GM18861 (cell line): ENCODE measurements around the gene TCTA.

Source experiments
- ATAC-seq: cut with Tn5 transposase; IDR thresholded peaks from one replicate; pipeline ENCODE4 v1.9.1; 2021; ENCODE audit not compliant: unreplicated experiment

Gene TCTA

DNA sequence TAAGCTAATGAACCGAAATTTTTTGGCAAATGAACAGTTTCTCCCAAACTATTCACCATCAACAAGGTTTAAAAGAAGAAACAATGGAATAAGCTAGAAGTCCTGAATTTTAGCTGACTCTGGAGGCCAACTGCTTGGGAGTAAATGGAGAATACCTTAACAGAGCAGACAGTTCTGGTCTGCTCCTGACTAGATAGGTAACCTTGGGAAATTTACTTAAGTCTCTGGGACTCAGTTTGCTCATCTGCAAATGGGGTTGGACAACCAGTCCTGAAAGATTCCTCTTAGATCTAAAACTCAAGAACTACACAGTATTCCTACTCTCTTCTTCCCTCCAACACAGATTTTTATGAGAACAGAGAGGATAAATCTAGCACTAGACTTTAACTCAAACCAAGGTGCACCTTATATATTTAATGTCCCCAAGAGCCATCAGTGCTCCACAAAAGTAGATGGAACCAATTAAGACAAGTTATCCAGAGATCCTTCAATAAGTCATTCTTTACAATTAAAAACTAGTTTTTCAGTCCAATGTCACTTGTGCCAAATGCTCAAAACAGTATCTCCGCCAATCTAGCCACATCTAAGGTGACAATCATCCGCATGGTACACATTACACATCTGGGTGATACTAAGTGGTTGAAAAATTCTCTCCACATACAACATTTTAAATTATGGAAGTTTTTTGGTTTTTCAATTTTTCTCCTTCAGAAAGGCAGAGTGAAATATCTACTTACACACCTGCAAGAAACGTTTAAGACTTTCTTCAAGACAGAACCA is 2.0 kb upstream of the TCTA start:
- no peak for ATAC-seq

DNA sequence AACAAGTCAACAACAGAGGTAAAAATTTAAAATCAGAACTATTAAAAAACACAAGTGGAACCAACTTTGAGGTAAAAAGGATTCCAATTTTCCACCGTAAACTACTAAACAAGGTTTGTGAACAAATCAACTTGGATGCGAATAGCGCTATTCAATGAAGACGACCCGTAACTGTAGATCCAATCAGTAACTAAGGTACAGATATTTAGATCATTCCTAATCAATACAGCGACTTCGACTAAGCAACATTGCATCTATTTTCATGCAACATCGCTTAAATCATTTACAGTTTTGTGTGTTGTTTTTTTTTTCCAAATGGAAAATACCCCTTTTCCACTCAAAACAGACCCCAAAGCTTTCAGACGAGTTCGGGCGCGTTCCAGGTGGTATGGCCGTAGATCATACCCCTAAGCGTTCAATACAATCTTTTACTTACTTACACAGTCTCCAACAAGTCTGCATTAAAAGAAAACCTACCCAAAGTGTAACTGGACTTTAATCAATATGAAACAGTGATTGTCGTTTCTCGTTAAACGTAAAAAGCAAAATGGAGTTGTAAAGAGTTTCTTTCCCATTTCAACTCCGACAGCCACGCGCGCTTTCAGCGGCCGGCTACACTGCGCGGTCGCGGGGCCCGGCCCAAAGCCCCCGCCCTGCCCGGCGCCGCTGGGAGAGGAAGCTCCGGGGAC is 1.2 kb upstream of the TCTA start:
- no peak for ATAC-seq

- ATAC-seq = peak; percentile 14
Measured at GRCh38 chr3:49411535-49411967, 672 bp upstream of the TCTA start.

DNA sequence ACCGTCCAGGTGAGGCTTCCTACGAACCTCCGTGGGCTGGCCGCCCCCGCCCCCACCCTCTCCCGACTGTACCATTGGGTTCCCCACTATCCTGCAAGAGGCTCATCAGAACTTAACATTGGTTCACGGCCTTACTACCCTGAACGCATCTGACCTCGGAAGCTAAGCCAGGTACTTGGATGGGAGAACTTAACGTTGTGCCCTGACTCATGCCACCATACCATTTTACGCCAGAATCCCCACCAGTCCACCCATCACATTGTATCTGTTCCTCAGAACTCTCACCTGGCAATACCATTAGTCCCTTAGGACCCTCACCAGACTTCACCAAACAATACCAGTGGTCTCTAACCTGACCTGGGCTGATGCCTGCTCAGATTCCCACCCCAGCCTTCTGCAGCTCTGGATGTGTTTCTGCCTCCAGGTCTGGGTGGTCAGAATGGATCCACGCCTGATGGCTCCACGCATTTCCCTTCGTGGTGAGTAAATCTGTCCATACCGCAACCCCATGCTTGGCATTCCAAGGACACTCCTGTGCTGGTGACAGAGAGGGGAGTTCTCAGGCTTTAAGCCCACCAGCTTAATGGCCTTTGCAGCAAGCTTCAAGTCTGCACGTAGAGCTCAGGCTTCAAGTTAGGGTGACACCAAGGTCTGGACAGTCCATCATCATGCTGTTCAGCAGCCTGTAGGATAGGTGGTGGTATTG is 562 bp downstream of the TCTA start:
- no peak for ATAC-seq

DNA sequence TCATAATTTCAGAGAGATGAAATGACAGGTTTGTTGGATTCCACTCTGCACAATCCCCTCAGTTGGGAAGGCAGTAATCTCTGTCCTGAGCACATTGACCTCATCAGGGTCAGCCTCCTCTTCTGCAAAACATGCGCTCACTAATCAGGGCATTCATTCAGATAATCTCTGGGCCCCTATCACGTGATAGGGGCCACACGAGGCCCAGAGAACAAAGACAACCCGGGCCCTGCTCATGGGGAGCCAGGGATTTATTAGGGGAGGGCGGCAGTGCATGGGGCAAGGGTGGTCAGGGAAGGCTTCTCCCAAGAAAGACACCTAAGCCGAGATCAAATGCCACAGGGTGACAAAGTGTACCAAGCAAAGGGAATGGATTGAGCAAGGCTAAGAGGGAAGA is 1.1 kb downstream of the TCTA start:
- ATAC-seq = no peak

DNA sequence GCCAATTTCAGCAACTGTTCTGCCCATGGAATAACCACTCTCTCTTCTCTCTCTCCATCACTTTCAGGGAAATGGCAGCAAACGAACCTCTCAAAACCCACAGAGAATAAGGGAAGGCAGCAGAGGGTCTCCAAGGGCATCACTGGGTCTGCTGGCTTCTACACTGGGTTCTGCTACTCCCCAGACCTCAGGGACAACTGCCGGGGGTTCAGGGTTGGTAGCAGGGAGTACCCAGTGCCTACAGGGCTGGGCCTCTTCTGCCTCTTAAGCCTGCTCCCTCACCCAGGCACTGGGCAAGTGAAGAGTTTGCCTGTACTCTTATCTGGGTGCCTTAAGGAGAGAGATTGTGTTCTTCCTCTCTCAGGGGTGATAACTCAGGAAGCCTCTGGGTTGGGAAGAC is 2.5 kb downstream of the TCTA start:
- ATAC-seq = no peak

DNA sequence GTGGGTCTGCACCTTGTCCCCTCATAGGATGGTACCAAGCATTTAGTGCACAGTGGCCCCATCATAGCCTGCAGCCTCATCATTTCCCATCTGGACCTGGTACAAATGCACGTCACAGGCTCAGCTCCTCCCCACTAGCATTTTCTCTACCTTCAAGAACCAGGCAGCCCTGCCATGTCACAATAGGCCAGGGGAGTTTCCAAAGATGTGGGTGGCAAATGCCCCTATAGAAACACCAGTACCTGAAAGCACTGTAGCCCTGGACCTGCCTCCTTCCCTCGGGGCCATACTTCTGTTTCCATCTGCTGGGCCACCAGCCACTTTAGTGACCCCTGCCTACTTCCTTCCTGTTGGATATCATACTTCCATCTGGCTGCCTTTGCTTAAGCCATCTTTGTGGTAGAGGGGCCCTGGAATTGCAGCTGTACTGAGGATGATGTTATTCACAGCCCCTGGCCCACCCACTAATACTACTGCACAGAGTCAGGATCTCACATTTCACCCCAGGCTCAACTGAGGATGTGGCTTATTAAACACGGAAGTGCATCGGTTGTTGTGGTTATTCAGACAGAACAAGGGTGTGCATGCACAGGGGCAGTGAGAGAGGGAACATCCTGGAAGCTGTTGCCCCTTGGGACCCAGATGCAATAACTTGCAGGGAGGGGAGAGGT is 3.8 kb downstream of the TCTA start:
- ATAC-seq = no peak

DNA sequence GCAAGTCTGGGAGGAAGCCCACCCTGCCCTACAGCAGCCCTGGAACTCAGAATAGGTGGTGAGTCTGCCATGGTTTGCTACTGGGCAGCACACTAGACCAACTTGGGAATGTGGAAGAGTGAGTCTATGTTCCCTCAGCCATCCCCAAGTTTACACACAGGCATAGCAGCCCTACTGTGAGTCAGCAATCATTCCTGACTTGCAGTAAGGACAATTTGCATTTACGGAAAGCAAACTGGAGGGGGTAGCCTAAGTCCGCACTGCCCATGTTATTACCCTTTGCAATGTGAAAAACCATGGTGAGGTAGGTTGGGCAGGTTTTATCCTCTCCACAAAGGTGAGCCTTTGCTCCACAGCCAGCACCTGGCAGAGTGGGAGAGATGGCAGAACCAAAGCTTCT is 4.6 kb downstream of the TCTA start:
- no peak for ATAC-seq

DNA sequence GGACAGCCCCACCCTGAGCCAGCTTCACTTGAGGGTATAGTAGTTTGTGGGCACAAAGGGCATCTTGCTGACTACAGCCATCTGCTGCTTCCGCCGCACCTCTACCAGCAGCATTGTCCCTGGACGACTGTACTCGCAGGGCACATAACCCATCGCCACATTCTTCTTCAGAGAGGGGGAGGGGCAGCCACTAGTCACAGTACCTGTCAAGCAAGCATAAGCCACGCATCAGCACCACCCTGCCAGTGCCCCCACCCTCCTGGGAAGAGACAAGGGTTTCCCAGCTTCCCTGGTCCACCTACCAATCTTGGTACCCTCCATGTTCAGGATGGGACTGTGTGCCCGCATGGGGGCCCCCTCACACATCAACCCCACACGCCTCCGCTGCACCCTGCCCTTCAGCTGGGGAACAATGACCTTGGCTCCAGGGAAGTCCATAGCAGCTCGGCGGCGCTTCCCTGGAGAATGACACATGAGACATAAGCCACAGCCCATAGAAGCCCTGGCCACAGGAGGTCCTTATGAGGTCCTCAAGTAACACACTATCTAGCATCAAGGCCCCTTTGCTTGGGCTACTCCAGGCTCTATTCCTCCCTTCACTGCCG is 5.4 kb downstream of the TCTA start:
- ATAC-seq = no peak

- ATAC-seq = no peak
Measured at GRCh38 chr3:49421890-49422378, 9.7 kb downstream of the TCTA start.

DNA sequence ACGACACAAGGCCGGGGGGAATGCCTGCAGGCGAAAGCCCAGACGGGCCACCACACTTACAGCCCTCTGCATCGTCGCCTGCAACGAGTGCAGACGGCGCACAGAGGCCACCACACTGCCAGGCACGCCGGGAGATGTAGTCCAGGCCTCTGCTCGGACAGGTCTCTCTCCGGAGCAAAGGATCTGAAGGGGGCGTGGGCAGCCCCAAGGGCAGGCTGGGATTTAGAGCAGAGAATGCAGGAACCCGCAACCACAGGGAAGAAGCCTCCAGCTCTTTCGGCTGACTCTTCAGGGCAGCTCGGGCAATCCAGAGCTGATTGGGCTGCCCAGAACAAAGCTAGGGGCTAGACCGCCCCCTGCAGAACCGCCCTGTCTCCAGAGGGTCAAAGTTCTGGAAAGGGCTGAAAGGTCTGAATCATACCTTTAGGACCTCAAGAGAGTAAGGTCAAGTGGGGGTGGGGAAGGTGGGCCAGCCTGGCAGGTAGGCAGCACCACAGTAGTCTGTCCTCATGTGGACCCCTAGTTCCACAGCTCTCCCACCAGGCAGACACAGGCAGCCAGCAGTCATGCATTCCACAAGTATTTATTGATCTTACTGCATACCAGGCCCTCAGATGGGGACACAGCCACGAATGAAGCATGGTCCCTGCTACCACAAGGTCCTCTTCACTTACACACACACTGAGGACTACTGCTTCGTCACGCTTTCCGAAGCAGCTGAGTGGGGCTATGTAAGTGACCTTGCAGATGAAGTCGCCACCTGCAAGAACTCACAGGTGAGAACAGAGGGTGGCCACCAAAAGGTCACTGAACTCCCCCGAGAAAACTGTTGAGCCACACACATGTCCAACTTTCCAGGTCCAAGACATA is 10.4 kb downstream of the TCTA start, which contains the start of gene AMT:
TSS of gene AMT (minus strand) at position 95 of the 870 bp plus-strand sequence. CDS start at position 72, 23 bp downstream.
- ATAC-seq = no peak

DNA sequence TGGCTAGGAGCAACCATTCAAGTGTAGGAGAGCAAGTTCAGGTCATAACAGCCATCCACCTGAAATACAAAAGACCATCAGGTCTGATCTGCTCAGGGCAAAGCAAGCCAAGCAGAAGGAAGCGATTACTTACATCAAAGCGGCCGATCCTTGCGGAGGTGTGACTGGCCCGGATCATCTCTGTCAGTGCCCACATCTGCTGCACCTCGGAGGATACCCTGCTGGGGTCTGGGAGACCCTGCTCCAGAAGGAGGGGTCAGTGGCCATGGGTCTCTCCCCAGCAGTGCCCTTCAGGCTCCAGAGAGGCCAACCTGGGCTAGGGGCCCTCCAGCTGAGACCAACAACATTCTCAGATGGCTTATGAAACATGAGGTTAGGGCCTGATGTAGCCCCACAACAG is 12.6 kb downstream of the TCTA start:
- ATAC-seq = no peak

DNA sequence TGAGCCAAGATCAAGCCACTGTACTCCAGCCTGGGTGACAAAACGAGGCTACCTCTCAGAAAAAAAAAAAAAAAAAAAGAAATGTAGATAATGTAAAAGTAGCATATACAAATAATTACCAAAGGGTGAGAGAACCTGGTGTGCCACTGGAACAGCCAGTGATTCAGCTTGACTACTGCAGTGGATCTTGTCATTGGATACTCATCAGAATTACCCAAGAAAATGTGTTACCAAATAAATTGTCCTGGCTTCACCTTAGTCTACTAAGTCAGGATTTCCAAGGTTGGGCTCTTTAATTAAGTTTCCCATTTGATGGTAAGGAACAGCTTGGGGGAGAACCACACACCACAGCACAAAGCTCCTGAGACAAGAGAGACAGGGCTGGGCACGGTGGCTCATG is 15.4 kb downstream of the TCTA start:
- ATAC-seq = no peak

- no peak for ATAC-seq
Measured at GRCh38 chr3:49428752-49429080, 16.5 kb downstream of the TCTA start.

DNA sequence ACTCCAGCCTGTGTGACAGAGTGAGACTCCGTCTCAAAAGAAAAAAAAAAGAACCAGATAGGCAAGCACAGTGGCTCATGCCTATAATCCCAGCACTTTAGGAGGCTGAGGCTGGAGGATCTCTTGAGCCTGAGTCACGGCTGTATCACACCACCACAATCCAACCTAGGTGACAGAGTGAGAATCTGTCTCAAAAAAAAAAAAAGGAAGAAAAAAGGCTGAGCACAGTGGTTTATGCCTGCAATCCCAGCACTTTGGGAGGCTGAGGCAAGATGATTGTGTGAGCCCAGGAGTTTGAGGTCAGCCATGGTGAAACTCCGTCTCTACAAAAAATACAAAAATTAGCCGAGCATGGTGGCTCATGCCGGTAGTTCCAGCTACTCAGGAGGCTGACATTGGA is 22.5 kb downstream of the TCTA start:
- no peak for ATAC-seq

DNA sequence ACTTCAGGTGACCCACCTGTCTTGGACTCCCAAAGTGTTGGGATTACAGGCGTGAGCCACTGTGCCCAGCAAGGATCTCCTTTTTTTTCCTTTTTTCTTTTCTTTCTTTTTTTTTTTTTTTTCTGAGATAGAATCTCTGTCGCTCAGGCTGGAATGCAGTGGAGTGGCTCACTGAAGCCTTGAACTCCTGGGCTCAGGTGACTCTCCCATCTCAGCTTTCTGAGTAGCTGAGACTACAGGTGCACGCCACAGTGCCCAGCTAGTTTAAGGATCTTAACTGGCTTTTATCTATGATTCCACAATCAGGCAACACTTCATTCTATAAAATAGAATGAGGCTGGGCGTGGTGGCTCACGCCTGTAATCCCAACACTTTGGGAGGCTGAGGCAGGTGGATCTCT is 33.2 kb downstream of the TCTA start:
- ATAC-seq = no peak

DNA sequence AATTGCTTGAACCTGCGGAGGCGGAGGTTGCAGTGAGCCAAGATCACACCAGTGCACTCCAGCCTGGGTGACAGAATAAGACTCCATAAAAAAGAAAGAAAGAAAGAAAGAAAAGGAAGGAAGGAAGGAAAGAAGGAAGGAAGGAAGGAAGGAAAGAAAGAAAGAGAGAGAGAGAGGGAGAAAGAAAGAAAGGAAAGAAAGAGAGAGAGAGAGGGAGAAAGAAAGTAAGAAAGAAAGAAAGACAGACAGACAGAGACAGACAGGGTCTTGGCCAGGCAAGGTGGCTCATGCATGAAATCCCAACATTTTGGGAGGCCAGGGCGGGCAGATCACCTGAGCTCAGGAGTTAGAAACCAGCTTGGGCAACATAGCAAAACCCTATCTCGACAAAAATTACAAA is 41.4 kb downstream of the TCTA start:
- no peak for ATAC-seq

DNA sequence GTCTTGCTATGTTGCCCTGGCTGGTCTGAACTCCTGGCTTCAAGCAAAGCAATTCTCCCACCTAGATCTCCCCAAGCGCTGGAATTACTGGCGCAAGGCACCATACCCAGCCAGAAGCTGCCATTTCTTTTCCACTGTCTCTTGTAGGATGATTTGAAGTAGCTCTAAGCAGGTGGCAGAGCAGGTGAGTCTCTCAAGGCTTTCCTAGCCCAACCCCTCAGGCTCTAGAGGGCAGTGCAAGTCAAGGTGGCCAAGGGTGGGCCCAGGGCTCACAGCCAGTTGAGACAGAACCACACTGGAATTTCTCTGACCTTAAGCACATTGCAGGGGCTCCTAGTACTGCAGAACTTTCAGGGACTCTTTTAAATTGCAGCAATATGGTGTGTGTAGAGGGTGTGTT is 42.2 kb downstream of the TCTA start:
- ATAC-seq = no peak

- no peak for ATAC-seq
Measured at GRCh38 chr3:49454898-49455681, 42.9 kb downstream of the TCTA start.
